Measurements from ENCODE around the gene RFESD. TPM values are rescaled to one million over a fixed set of nuclear protein-coding genes. Genes with fewer than 3 reads are reported as not detected.
"Not testable (repeated sequence)": the region's sequence is repeated elsewhere in the genome, so short reads cannot be mapped to it uniquely, and the experiment has no call there.

The RFESD gene
- total RNA-seq, 1 experiment from 2014 or later, result 1.4 TPM

- no peak overlapping the region for H3K27ac ChIP-seq
- no peaks in the 10 kb centered on the region for H3K36me3 ChIP-seq
- H3K4me1 ChIP-seq, result no peaks in the 10 kb centered on the region
- H3K4me3 ChIP-seq, result no peak overlapping the region
- DNase-seq, result no peak
- no peaks in the 10 kb centered on the region for H3K27me3 ChIP-seq
- 0 out of 2 replicates have a peak, but pooled peaks cover 3% of the 10 kb centered on the region for H3K9me3 ChIP-seq (replicated peaks)
Observed at GRCh38 chr5:95620870-95621838, 25.4 kb upstream of the RFESD start.

GRCh38 chr5:95621839-95622629, 24.5 kb upstream of the RFESD start:
- no peak overlapping the region for H3K4me3 ChIP-seq
- 0 out of 2 replicates have a peak, but pooled peaks cover 3% of the 10 kb centered on the region for H3K9me3 ChIP-seq (replicated peaks)
- H3K36me3 ChIP-seq, result no peaks in the 10 kb centered on the region
- no peak overlapping the region for H3K27ac ChIP-seq
- H3K27me3 ChIP-seq, result no peaks in the 10 kb centered on the region
- no peak for DNase-seq
- no peaks in the 10 kb centered on the region for H3K4me1 ChIP-seq

GRCh38 chr5:95623706-95624105, 22.9 kb upstream of the RFESD start:
- no peaks in the 10 kb centered on the region for H3K36me3 ChIP-seq
- H3K4me3 ChIP-seq, result no peak overlapping the region
- H3K27ac ChIP-seq, result no peak overlapping the region
- H3K27me3 ChIP-seq, result no peaks in the 10 kb centered on the region
- DNase-seq, result no peak
- H3K9me3 ChIP-seq (replicated peaks), result 0 out of 2 replicates have a peak, but pooled peaks cover 3% of the 10 kb centered on the region
- no peaks in the 10 kb centered on the region for H3K4me1 ChIP-seq

GRCh38 chr5:95624368-95624767, 22.2 kb upstream of the RFESD start:
- no peak overlapping the region for H3K27ac ChIP-seq
- no peak for DNase-seq

GRCh38 chr5:95626701-95627100, 19.9 kb upstream of the RFESD start:
- H3K36me3 ChIP-seq, result no peaks in the 10 kb centered on the region

More at GRCh38 chr5:95624368-95624767, 22.2 kb upstream of the RFESD start:
- no peaks in the 10 kb centered on the region for H3K4me1 ChIP-seq
- H3K9me3 ChIP-seq (replicated peaks), result 0 out of 2 replicates have a peak, but pooled peaks cover 3% of the 10 kb centered on the region
- no peaks in the 10 kb centered on the region for H3K36me3 ChIP-seq
- H3K27me3 ChIP-seq, result no peaks in the 10 kb centered on the region
- H3K4me3 ChIP-seq, result no peak overlapping the region

GRCh38 chr5:95627971-95628810, 18.4 kb upstream of the RFESD start:
- no peaks in the 10 kb centered on the region for H3K27me3 ChIP-seq
- H3K36me3 ChIP-seq, result no peaks in the 10 kb centered on the region
- DNase-seq, result no peak
- H3K9me3 ChIP-seq (replicated peaks), result 0 out of 2 replicates have a peak, but pooled peaks cover 3% of the 10 kb centered on the region
- H3K4me1 ChIP-seq, result 0 out of 2 replicates have a peak, but pooled peaks cover 5% of the 10 kb centered on the region
- no peak overlapping the region for H3K4me3 ChIP-seq
- no peak overlapping the region for H3K27ac ChIP-seq

More at GRCh38 chr5:95626701-95627100, 19.9 kb upstream of the RFESD start:
- H3K9me3 ChIP-seq (replicated peaks), result 0 out of 2 replicates have a peak, but pooled peaks cover 3% of the 10 kb centered on the region
- H3K4me1 ChIP-seq, result 0 out of 2 replicates have a peak, but pooled peaks cover 5% of the 10 kb centered on the region
- no peak overlapping the region for H3K27ac ChIP-seq
- no peak overlapping the region for H3K4me3 ChIP-seq
- H3K27me3 ChIP-seq, result no peaks in the 10 kb centered on the region
- DNase-seq, result no peak

GRCh38 chr5:95628933-95629332, 17.6 kb upstream of the RFESD start:
- DNase-seq, result no peak
- Histone ChIP-seq H3K4me1 (0 out of 2 replicates have a peak, but pooled peaks cover 5% of the 10 kb centered on the region), H3K27ac (no peak overlapping the region), H3K36me3 (no peaks in the 10 kb centered on the region), H3K4me3 (no peak overlapping the region), H3K9me3 (replicated peaks) (0 out of 2 replicates have a peak, but pooled peaks cover 3% of the 10 kb centered on the region), H3K27me3 (no peaks in the 10 kb centered on the region)

GRCh38 chr5:95630394-95630917, 16.1 kb upstream of the RFESD start:
- H3K4me3 ChIP-seq, result no peak overlapping the region
- no peak for DNase-seq
- peaks cover 7% of the 10 kb centered on the region; the same call in 1 of the 2 replicates for H3K4me1 ChIP-seq
- H3K36me3 ChIP-seq, result no peaks in the 10 kb centered on the region
- H3K27ac ChIP-seq, result no peak overlapping the region
- H3K27me3 ChIP-seq, result no peaks in the 10 kb centered on the region
- H3K9me3 ChIP-seq (replicated peaks), result no peaks in the 10 kb centered on the region

GRCh38 chr5:95631255-95631958, 15.2 kb upstream of the RFESD start:
- DNase-seq, result no peak
- Histone ChIP-seq H3K9me3 (replicated peaks) (no peaks in the 10 kb centered on the region), H3K36me3 (no peaks in the 10 kb centered on the region), H3K4me3 (no peak overlapping the region), H3K4me1 (peaks cover 10% of the 10 kb centered on the region; the same call in 1 of the 2 replicates), H3K27ac (no peak overlapping the region), H3K27me3 (no peaks in the 10 kb centered on the region)

GRCh38 chr5:95631991-95632675, 14.4 kb upstream of the RFESD start:
- DNase-seq, result no peak
- no peaks in the 10 kb centered on the region for H3K27me3 ChIP-seq
- no peaks in the 10 kb centered on the region for H3K9me3 ChIP-seq (replicated peaks)
- peaks cover 10% of the 10 kb centered on the region; the same call in 1 of the 2 replicates for H3K4me1 ChIP-seq
- H3K4me3 ChIP-seq, result no peak overlapping the region
- no peak overlapping the region for H3K27ac ChIP-seq
- no peaks in the 10 kb centered on the region for H3K36me3 ChIP-seq

- DNase-seq; H3K4me1 ChIP-seq; H3K36me3 ChIP-seq; H3K27ac ChIP-seq; H3K4me3 ChIP-seq; H3K27me3 ChIP-seq; H3K9me3 ChIP-seq (replicated peaks): not testable (repeated sequence)
Observed at GRCh38 chr5:95632942-95633341, 13.6 kb upstream of the RFESD start.

GRCh38 chr5:95633671-95634070, 12.9 kb upstream of the RFESD start:
- Histone ChIP-seq H3K36me3 (no peaks in the 10 kb centered on the region), H3K4me3 (no peak overlapping the region), H3K27me3 (no peaks in the 10 kb centered on the region), H3K9me3 (replicated peaks) (no peaks in the 10 kb centered on the region), H3K4me1 (peaks cover 10% of the 10 kb centered on the region; the same call in 1 of the 2 replicates), H3K27ac (no peak overlapping the region)
- DNase-seq, result no peak

GRCh38 chr5:95634081-95634480, 12.5 kb upstream of the RFESD start:
- H3K9me3 ChIP-seq (replicated peaks), result no peaks in the 10 kb centered on the region
- H3K4me3 ChIP-seq, result no peak overlapping the region
- DNase-seq, result no peak
- no peaks in the 10 kb centered on the region for H3K27me3 ChIP-seq
- H3K36me3 ChIP-seq, result no peaks in the 10 kb centered on the region
- peaks cover 10% of the 10 kb centered on the region; the same call in 1 of the 2 replicates for H3K4me1 ChIP-seq
- H3K27ac ChIP-seq, result no peak overlapping the region
